HEK293 (cell line): ENCODE data around the gene DDX42.

Experiments
- ELK4 ChIP-seq: IDR thresholded peaks from 2 replicates; pipeline ENCODE4 v1.6.1; 2011; ENCODE audit warnings: mild to moderate bottlenecking, low read depth, low read length, borderline replicate concordance
- GLI2 ChIP-seq: fragments of 450-650 bp; formaldehyde crosslinking; IDR thresholded peaks from 2 replicates; pipeline ENCODE4; 2017; ENCODE audit warnings: missing biosample characterization, missing genetic modification characterization, low read depth, borderline replicate concordance
- HIC1 ChIP-seq: fragments of 450-650 bp; formaldehyde crosslinking; IDR thresholded peaks from 2 replicates; pipeline ENCODE4 v1.5.1; 2016; ENCODE audit warnings: missing biosample characterization, missing genetic modification characterization
- IKZF3 ChIP-seq: fragments of 450-650 bp; IDR thresholded peaks from 2 replicates; pipeline ENCODE4 v1.5.0; 2018; ENCODE audit warnings: missing biosample characterization, mild to moderate bottlenecking, missing genetic modification characterization, moderate library complexity
- KLF8 ChIP-seq: fragments of 450-650 bp; formaldehyde crosslinking; IDR thresholded peaks from 2 replicates; pipeline ENCODE4 v1.5.1; 2016; ENCODE audit warnings: missing biosample characterization, missing genetic modification characterization
- OSR2 ChIP-seq: fragments of 450-650 bp; formaldehyde crosslinking; IDR thresholded peaks from 2 replicates; pipeline ENCODE4 v1.5.1; 2016; ENCODE audit warnings: missing biosample characterization, missing genetic modification characterization
- TCF7L2 ChIP-seq: IDR thresholded peaks from 2 replicates; pipeline ENCODE4 v1.6.1; 2011; ENCODE audit warnings: low read depth, mild to moderate bottlenecking, inconsistent platforms, low read length, moderate library complexity, borderline replicate concordance
- ZBTB11 ChIP-seq: fragments of 450-650 bp; formaldehyde crosslinking; conservative IDR thresholded peaks from 2 replicates; pipeline ENCODE4 v1.5.1; 2016; ENCODE audit warnings: low read depth, missing biosample characterization, missing genetic modification characterization
- ZFP37 ChIP-seq: fragments of 450-650 bp; formaldehyde crosslinking; IDR thresholded peaks from 2 replicates; pipeline ENCODE4 v1.5.1; 2016; ENCODE audit warnings: missing biosample characterization, missing genetic modification characterization
- ZNF10 ChIP-seq: fragments of 450-650 bp; formaldehyde crosslinking; IDR thresholded peaks from 2 replicates; pipeline ENCODE4 v1.5.1; 2017; ENCODE audit warnings: missing biosample characterization, missing genetic modification characterization
- ZNF112 ChIP-seq: fragments of 450-650 bp; formaldehyde crosslinking; IDR thresholded peaks from 2 replicates; pipeline ENCODE4 v1.5.0; 2017; ENCODE audit warnings: missing biosample characterization, missing genetic modification characterization
- ZNF155 ChIP-seq: fragments of 450-650 bp; formaldehyde crosslinking; IDR thresholded peaks from 2 replicates; pipeline ENCODE4 v1.5.1; 2016; ENCODE audit warnings: missing biosample characterization, missing genetic modification characterization
- ZNF169 ChIP-seq: fragments of 450-650 bp; formaldehyde crosslinking; IDR thresholded peaks from 2 replicates; pipeline ENCODE4 v1.5.1; 2016; ENCODE audit warnings: missing biosample characterization, missing genetic modification characterization
- ZNF202 ChIP-seq: fragments of 450-650 bp; formaldehyde crosslinking; IDR thresholded peaks from 2 replicates; pipeline ENCODE4 v1.5.1; 2016; ENCODE audit warnings: missing biosample characterization, missing genetic modification characterization, borderline replicate concordance
- ZNF274 ChIP-seq, 2 experiments: fragments of 200-500 bp in 1 of 2; fragments of 450-650 bp in 1 of 2; sonication (Bioruptor generic) in 1 of 2; formaldehyde crosslinking in 1 of 2; IDR thresholded peaks; 2 replicates each; pipeline versions ENCODE4 v1.5.1 to v1.6.1; 2014 to 2016; ENCODE audit warnings: borderline replicate concordance in 1 of 2, inconsistent platforms in 1 of 2, low read length in 1 of 2, missing biosample characterization in 1 of 2, missing genetic modification characterization in 1 of 2
- ZNF350 ChIP-seq: fragments of 450-650 bp; formaldehyde crosslinking; IDR thresholded peaks from 2 replicates; pipeline ENCODE4 v1.5.0; 2017; ENCODE audit warnings: missing biosample characterization, mild to moderate bottlenecking, missing genetic modification characterization
- ZNF398 ChIP-seq: fragments of 450-650 bp; formaldehyde crosslinking; IDR thresholded peaks from 2 replicates; pipeline ENCODE4 v1.5.1; 2017; ENCODE audit warnings: missing biosample characterization, missing genetic modification characterization
- ZNF423 ChIP-seq: fragments of 450-650 bp; formaldehyde crosslinking; IDR thresholded peaks from 2 replicates; pipeline ENCODE4 v1.5.1; 2016; ENCODE audit warnings: missing biosample characterization, missing genetic modification characterization
- ZNF510 ChIP-seq: fragments of 450-650 bp; formaldehyde crosslinking; IDR thresholded peaks from 2 replicates; pipeline ENCODE4 v1.5.1; 2018; ENCODE audit warnings: mild to moderate bottlenecking, missing genetic modification characterization, missing biosample characterization; ENCODE audit not compliant: insufficient replicate concordance
- ZNF530 ChIP-seq: fragments of 450-650 bp; formaldehyde crosslinking; IDR thresholded peaks from 2 replicates; pipeline ENCODE4 v1.5.1; 2016; ENCODE audit warnings: low read depth, missing biosample characterization, missing genetic modification characterization
- ZNF549 ChIP-seq: fragments of 450-650 bp; IDR thresholded peaks from 2 replicates; pipeline ENCODE4 v1.5.1; 2018; ENCODE audit warnings: missing biosample characterization, missing genetic modification characterization, mild to moderate bottlenecking, inconsistent platforms, moderate library complexity
- ZNF555 ChIP-seq: fragments of 450-650 bp; formaldehyde crosslinking; conservative IDR thresholded peaks from 2 replicates; pipeline ENCODE4 v1.5.1; 2017; ENCODE audit warnings: missing biosample characterization, mild to moderate bottlenecking, missing genetic modification characterization, inconsistent platforms
- ZNF600 ChIP-seq: fragments of 450-650 bp; formaldehyde crosslinking; IDR thresholded peaks from 2 replicates; pipeline ENCODE4 v1.5.1; 2016; ENCODE audit warnings: missing biosample characterization, missing genetic modification characterization
- ZNF623 ChIP-seq: fragments of 450-650 bp; formaldehyde crosslinking; IDR thresholded peaks from 2 replicates; pipeline ENCODE4 v1.5.1; 2016; ENCODE audit warnings: missing biosample characterization, missing genetic modification characterization
- ZSCAN23 ChIP-seq: fragments of 450-650 bp; formaldehyde crosslinking; IDR thresholded peaks from 2 replicates; pipeline ENCODE4 v1.5.1; 2016; ENCODE audit warnings: missing biosample characterization, missing genetic modification characterization
- TF ChIP-seq, protein P1 (sequence below): fragments of 450-650 bp; formaldehyde crosslinking; IDR thresholded peaks from 2 replicates; pipeline ENCODE4 v1.5.1; 2017; ENCODE audit warnings: missing biosample characterization, missing genetic modification characterization
- TF ChIP-seq, protein P2 (sequence below): fragments of 450-650 bp; formaldehyde crosslinking; IDR thresholded peaks from 2 replicates; pipeline ENCODE4 v1.5.1; 2017; ENCODE audit warnings: missing biosample characterization, missing genetic modification characterization

Gene DDX42

GRCh38 chr17:63842540-63843386 lies 68.8 kb downstream of the DDX42 start, which contains the start of gene SMARCD2 (continued):
- TF ChIP-seq HIC1 (tag by site-specific recombination) = peak; percentile 97
- TF ChIP-seq, protein P1, sequence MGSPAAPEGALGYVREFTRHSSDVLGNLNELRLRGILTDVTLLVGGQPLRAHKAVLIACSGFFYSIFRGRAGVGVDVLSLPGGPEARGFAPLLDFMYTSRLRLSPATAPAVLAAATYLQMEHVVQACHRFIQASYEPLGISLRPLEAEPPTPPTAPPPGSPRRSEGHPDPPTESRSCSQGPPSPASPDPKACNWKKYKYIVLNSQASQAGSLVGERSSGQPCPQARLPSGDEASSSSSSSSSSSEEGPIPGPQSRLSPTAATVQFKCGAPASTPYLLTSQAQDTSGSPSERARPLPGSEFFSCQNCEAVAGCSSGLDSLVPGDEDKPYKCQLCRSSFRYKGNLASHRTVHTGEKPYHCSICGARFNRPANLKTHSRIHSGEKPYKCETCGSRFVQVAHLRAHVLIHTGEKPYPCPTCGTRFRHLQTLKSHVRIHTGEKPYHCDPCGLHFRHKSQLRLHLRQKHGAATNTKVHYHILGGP (tag by site-specific recombination) = no peak
- TF ChIP-seq ZNF202 = no peak
- peak; percentile 98 for TF ChIP-seq KLF8
- TF ChIP-seq ZNF600 (tag by site-specific recombination) = peak; percentile 86
- TF ChIP-seq OSR2 (tag by site-specific recombination) = no peak
- TF ChIP-seq GLI2 (tag by site-specific recombination) = peak; percentile 77; the same call in 1 of the 2 replicates
- 0 out of 2 replicates have a peak, but pooled peaks have one; percentile 48 for TF ChIP-seq ZNF169
- peak; percentile 77 for TF ChIP-seq ZNF423
- TF ChIP-seq ZNF10 (tag by site-specific recombination) = peak; percentile 30
- TF ChIP-seq ZNF112 (tag by site-specific recombination) = no peak
- no peak for TF ChIP-seq ZNF350
- TF ChIP-seq ZNF549 (tag by site-specific recombination) = no peak; the same call in 1 of the 2 replicates
- TF ChIP-seq ELK4 = no peak
- TF ChIP-seq ZNF274 (IDR thresholded peaks at IDR 0.05; ENCODE audit: low read length) = no peak
- no peak; the same call in 1 of the 2 replicates for TF ChIP-seq ZNF274 (tag by site-specific recombination; IDR thresholded peaks at IDR 0.05; ENCODE audit: borderline replicate concordance)
- TF ChIP-seq, protein P2, sequence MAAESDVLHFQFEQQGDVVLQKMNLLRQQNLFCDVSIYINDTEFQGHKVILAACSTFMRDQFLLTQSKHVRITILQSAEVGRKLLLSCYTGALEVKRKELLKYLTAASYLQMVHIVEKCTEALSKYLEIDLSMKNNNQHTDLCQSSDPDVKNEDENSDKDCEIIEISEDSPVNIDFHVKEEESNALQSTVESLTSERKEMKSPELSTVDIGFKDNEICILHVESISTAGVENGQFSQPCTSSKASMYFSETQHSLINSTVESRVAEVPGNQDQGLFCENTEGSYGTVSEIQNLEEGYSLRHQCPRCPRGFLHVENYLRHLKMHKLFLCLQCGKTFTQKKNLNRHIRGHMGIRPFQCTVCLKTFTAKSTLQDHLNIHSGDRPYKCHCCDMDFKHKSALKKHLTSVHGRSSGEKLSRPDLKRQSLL (tag by site-specific recombination) = peak; percentile 92; the same call in 1 of the 2 replicates
- TF ChIP-seq ZBTB11 (tag by site-specific recombination) = peak; percentile 97
- peak; percentile 98 for TF ChIP-seq ZSCAN23
- TF ChIP-seq IKZF3 (tag by site-specific recombination) = peak; percentile 99
- TF ChIP-seq ZNF155 (tag by site-specific recombination) = no peak
- no peak for TF ChIP-seq TCF7L2
- no peak for TF ChIP-seq ZNF555 (tag by site-specific recombination)
- no peak for TF ChIP-seq ZNF530 (tag by site-specific recombination)
- peak; percentile 41 for TF ChIP-seq ZNF398 (tag by site-specific recombination)
- TF ChIP-seq ZNF623 (tag by site-specific recombination) = peak; percentile 52; the same call in 1 of the 2 replicates
- TF ChIP-seq ZFP37 (tag by site-specific recombination) = peak; percentile 87
- peak; percentile 80 for TF ChIP-seq ZNF510 (tag by site-specific recombination)
